Panc1 (cell line): Measurements from ENCODE around the gene POLRMT. TPM values are rescaled to one million over a fixed set of nuclear protein-coding genes. Genes with fewer than 3 reads are reported as not detected.

Experiments used
- ATAC-seq: fragments of 200-7000 bp; cut with Tn5 transposase; 2 replicates; pipeline ENCODE4 v1.9.1; 2020; ENCODE audit warnings: mild to moderate bottlenecking, moderate library complexity
- BruUV-seq: library from RNA; stranded (reverse); fragments of 400-500 nt; replicated peaks from 2 replicates; lab custom pipeline; 2021; lab: Mats Ljungman, UMichigan
- CTCF ChIA-PET: fragments of 300-600 bp; sonication (Branson Sonifier 250); formaldehyde crosslinking; loops from one replicate; lab custom pipeline; 2022; ENCODE audit warnings: antibody characterized with exemption; lab: Charles Lee
- POLR2A ChIA-PET: fragments of 300-600 bp; sonication (Branson Sonifier 250); formaldehyde crosslinking; loops from one replicate; lab custom pipeline; 2022; ENCODE audit warnings: antibody characterized with exemption; lab: Charles Lee
- DNase-seq: peaks from one replicate; pipeline ENCODE4 v3.0.0-alpha.2; 2010; ENCODE audit warnings: low read depth, low spot score
- H3K27ac ChIP-seq: 2 replicates; pipeline ENCODE4 v1.5.1; 2011; ENCODE audit warnings: mild to moderate bottlenecking, low read length, inconsistent platforms
- H3K27me3 ChIP-seq: fragments of 200-500 bp; sonication (Bioruptor generic); 2 replicates; pipeline ENCODE4 v1.6.0; 2014; ENCODE audit warnings: low read length, inconsistent platforms; ENCODE audit not compliant: control insufficient read depth, insufficient read depth
- H3K36me3 ChIP-seq: fragments of 200-500 bp; sonication (Bioruptor generic); 2 replicates; pipeline ENCODE4 v1.5.1; 2014; ENCODE audit warnings: inconsistent platforms, mild to moderate bottlenecking, low read length, moderate library complexity; ENCODE audit not compliant: control insufficient read depth, insufficient read depth
- H3K4me1 ChIP-seq: 2 replicates; pipeline ENCODE4 v1.5.1; 2011; ENCODE audit warnings: inconsistent platforms, mild to moderate bottlenecking, low read length, moderate library complexity; ENCODE audit not compliant: control insufficient read depth, insufficient read depth
- H3K4me3 ChIP-seq, 2 experiments: 2 replicates each; pipeline ENCODE4 v1.5.1; 2011 to 2012; ENCODE audit warnings: low read depth in 2 of 2, low read length in 2 of 2, mild to moderate bottlenecking in 2 of 2, inconsistent platforms in 1 of 2, moderate library complexity in 1 of 2
- H3K9me3 ChIP-seq: fragments of 200-500 bp; sonication (Bioruptor generic); 2 replicates; pipeline ENCODE4 v1.5.1; 2014; ENCODE audit warnings: low read depth, mild to moderate bottlenecking, inconsistent platforms, low read length, moderate library complexity; ENCODE audit not compliant: control insufficient read depth, insufficient read depth
- POLR2AphosphoS5 ChIP-seq: IDR thresholded peaks from 2 replicates; pipeline ENCODE4 v1.6.1; 2012; ENCODE audit warnings: mild to moderate bottlenecking, low read depth, low read length, moderate library complexity
- SIN3A ChIP-seq: IDR thresholded peaks from 2 replicates; pipeline ENCODE4 v1.6.1; 2012; ENCODE audit warnings: low read depth, mild to moderate bottlenecking, low read length, moderate library complexity, borderline replicate concordance; ENCODE audit not compliant: insufficient read depth
- TCF7L2 ChIP-seq: IDR thresholded peaks from 2 replicates; pipeline ENCODE4 v1.6.1; 2011; ENCODE audit warnings: mild to moderate bottlenecking, low read depth, low read length, inconsistent platforms
- in situ Hi-C: cut with HindIII; loops from 2 replicates; pipeline ENCODE4 v1.10.0; 2016; ENCODE audit warnings: low sequenced_read_pairs, low pct_unique_long_range_greater_than_20kb
- intact Hi-C: fragments of 100-400 bp; cut with micrococcal nuclease; formaldehyde crosslinking; loops from one replicate; pipeline ENCODE4 v1.10.0; 2022; ENCODE audit not compliant: unreplicated experiment
- total RNA-seq: library from RNA; stranded (reverse); gene quantifications from one replicate; pipeline ENCODE4 v1.2.1, GENCODE V29; 2021; ENCODE audit not compliant: unreplicated experiment
- TF ChIP-seq, protein P1 (sequence below): fragments of 450-650 bp; IDR thresholded peaks from 2 replicates; pipeline ENCODE4 v1.5.1; 2017; ENCODE audit warnings: mild to moderate bottlenecking
- TF ChIP-seq, protein P2 (sequence below), 2 experiments: IDR thresholded peaks; 2 replicates each; pipeline ENCODE4 v1.6.1; 2011 to 2012; ENCODE audit warnings: low read depth in 2 of 2, control low read depth in 1 of 2, low read length in 1 of 2, mild to moderate bottlenecking in 1 of 2, moderate library complexity in 1 of 2; ENCODE audit not compliant: insufficient read depth in 1 of 2

The POLRMT gene
- total RNA-seq, 1 experiment from 2014 or later, result 56.0 TPM

DNA sequence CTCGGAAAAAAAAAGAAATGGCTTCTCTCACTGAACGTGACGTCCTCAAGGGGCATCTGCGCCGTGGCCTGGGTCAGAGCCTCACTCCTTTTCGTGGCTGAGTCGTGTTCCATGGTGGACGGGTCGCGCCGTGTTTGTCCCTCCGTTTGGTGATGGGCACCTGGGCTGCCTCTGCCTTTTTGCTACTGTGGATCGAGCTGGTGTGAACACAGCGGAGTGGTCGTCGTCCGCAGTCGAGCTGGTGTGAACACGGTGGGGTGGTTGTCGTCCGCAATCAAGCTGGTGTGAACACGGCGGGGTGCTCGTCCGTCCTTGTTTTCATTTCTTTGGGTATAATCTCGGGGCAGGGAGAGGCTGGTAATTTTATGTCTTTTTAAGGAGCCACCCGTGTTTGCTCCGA is 32.0 kb downstream of the POLRMT start:
- Histone ChIP-seq H3K4me1 (no peaks in the 10 kb centered on the region), H3K9me3 (no peaks in the 10 kb centered on the region), H3K36me3 (no peaks in the 10 kb centered on the region), H3K27me3 (no peaks in the 10 kb centered on the region), H3K27ac (no peak overlapping the region), H3K4me3 (no peak overlapping the region)
- DNase-seq (no peak), ATAC-seq (no peak)
- in situ Hi-C loops, result no loop called here
- no TSS peak for BruUV-seq
- TF ChIP-seq SIN3A (no peak), POLR2AphosphoS5 (no peak), TCF7L2 (no peak)
- TF ChIP-seq, protein P1, sequence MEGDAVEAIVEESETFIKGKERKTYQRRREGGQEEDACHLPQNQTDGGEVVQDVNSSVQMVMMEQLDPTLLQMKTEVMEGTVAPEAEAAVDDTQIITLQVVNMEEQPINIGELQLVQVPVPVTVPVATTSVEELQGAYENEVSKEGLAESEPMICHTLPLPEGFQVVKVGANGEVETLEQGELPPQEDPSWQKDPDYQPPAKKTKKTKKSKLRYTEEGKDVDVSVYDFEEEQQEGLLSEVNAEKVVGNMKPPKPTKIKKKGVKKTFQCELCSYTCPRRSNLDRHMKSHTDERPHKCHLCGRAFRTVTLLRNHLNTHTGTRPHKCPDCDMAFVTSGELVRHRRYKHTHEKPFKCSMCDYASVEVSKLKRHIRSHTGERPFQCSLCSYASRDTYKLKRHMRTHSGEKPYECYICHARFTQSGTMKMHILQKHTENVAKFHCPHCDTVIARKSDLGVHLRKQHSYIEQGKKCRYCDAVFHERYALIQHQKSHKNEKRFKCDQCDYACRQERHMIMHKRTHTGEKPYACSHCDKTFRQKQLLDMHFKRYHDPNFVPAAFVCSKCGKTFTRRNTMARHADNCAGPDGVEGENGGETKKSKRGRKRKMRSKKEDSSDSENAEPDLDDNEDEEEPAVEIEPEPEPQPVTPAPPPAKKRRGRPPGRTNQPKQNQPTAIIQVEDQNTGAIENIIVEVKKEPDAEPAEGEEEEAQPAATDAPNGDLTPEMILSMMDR, result no peak
- TF ChIP-seq, protein P2, sequence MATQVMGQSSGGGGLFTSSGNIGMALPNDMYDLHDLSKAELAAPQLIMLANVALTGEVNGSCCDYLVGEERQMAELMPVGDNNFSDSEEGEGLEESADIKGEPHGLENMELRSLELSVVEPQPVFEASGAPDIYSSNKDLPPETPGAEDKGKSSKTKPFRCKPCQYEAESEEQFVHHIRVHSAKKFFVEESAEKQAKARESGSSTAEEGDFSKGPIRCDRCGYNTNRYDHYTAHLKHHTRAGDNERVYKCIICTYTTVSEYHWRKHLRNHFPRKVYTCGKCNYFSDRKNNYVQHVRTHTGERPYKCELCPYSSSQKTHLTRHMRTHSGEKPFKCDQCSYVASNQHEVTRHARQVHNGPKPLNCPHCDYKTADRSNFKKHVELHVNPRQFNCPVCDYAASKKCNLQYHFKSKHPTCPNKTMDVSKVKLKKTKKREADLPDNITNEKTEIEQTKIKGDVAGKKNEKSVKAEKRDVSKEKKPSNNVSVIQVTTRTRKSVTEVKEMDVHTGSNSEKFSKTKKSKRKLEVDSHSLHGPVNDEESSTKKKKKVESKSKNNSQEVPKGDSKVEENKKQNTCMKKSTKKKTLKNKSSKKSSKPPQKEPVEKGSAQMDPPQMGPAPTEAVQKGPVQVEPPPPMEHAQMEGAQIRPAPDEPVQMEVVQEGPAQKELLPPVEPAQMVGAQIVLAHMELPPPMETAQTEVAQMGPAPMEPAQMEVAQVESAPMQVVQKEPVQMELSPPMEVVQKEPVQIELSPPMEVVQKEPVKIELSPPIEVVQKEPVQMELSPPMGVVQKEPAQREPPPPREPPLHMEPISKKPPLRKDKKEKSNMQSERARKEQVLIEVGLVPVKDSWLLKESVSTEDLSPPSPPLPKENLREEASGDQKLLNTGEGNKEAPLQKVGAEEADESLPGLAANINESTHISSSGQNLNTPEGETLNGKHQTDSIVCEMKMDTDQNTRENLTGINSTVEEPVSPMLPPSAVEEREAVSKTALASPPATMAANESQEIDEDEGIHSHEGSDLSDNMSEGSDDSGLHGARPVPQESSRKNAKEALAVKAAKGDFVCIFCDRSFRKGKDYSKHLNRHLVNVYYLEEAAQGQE (IDR thresholded peaks at IDR 0.05; ENCODE audit: insufficient read depth in 1 of 2, low read depth in 2 of 2, low read length in 1 of 2), result no peak
- intact Hi-C loops, result no loop called here
- ChIA-PET POLR2A (no interaction called here), CTCF (no interaction called here)

DNA sequence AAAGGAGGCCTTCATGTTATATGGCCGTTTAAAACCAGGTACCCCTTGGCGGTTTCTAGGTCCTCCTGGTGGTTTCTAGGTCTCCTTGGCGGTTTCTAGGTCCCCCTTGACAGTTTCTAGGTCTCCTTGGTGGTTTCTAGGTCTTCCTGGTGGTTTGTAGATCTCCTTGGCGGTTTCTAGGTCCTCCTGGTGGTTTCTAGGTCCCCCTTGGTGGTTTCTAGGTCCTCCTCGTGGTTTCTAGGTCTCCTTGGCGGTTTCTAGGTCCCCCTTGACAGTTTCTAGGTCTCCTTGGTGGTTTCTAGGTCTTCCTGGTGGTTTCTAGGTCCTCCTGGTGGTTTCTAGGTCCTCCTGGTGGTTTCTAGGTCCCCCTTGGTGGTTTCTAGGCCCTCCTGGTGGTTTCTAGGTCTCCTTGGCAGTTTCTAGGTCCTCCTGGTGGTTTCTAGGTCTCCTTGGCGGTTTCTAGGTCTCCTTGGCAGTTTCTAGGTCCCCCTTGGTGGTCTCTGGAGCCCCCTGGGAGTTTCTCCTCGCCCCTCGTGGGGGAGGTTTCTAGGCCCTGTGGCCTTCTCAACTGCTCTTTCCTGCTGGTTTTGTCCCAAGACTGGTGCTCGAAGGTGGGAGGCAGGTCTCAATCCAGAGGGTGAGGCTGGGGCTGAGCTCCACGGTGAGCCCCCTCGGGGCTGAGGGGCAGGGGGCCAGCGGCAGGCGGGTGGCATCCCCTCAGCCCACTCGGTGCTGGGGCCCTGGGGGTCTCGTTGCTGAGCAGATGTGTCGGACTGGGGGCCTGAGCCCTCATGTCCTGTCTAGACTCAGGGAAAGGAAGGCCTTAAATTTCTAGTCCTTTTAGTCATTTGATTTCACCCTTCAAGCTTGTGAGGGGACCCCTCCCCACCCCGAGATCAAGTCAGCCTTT is 35.7 kb downstream of the POLRMT start:
- no peak overlapping the region for H3K4me3 ChIP-seq
- no peak overlapping the region for H3K27ac ChIP-seq
- BruUV-seq, result no TSS peak
- POLR2A ChIA-PET, result no interaction called here
- intact Hi-C loops (no loop called here), in situ Hi-C loops (no loop called here)
- no peak for TF ChIP-seq POLR2AphosphoS5
- no peak for TF ChIP-seq SIN3A
- TF ChIP-seq, protein P2 (IDR thresholded peaks at IDR 0.05; ENCODE audit: insufficient read depth in 1 of 2, low read depth in 2 of 2, low read length in 1 of 2), result no peak; a peak in 1 of 4 replicates
- TF ChIP-seq TCF7L2, result no peak
- TF ChIP-seq, protein P1, result no peak
- no peaks in the 10 kb centered on the region for H3K27me3 ChIP-seq
- no peaks in the 10 kb centered on the region for H3K4me1 ChIP-seq
- DNase-seq (no peak), ATAC-seq (no peak)
- CTCF ChIA-PET, result no interaction called here
- H3K9me3 ChIP-seq, result no peaks in the 10 kb centered on the region
- no peaks in the 10 kb centered on the region for H3K36me3 ChIP-seq
